IPS DF 19.7 (cell line): ENCODE measurements around the gene SNRK.

Experiments
- DNase-seq: peaks from one replicate; pipeline ENCODE4 v3.0.0-alpha.2; 2013; ENCODE audit warnings: low read depth, low spot score

Gene SNRK

DNA sequence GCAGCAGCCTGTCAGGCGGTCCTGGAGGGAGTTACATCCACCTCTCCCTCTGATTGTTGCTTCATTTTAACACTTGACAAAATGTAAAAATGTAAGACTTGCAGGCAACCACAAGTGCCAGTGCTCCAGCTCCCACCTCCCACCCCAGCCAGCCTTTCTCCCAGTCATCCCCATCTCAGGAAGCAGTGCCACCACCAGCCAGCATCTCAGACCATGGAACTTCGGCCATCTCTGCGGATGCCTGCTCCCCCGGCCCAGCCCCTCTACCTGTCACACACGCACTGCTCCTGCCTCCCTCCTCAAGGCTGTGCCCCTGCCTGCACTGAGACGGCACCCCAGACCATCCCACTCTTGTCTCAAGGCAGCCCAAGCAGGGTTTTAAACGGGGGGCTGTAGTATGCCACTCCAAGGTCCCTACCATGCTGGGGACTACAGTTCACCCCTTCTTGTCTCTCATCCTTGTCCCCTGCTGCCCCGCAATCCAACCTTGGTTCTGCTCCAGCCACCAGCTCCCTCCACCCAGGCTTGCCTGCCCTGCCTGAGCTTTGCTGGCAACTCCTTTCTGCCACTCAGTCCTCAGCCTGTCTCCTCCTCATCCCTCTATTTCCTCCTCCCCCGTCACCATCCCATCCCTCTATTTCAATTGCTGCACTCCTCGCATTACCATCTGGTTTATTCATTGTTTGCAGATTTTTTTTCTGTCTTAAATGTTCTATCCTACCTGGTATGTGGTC lies 85.8 kb downstream of the SNRK start:
- DNase-seq: no peak

DNA sequence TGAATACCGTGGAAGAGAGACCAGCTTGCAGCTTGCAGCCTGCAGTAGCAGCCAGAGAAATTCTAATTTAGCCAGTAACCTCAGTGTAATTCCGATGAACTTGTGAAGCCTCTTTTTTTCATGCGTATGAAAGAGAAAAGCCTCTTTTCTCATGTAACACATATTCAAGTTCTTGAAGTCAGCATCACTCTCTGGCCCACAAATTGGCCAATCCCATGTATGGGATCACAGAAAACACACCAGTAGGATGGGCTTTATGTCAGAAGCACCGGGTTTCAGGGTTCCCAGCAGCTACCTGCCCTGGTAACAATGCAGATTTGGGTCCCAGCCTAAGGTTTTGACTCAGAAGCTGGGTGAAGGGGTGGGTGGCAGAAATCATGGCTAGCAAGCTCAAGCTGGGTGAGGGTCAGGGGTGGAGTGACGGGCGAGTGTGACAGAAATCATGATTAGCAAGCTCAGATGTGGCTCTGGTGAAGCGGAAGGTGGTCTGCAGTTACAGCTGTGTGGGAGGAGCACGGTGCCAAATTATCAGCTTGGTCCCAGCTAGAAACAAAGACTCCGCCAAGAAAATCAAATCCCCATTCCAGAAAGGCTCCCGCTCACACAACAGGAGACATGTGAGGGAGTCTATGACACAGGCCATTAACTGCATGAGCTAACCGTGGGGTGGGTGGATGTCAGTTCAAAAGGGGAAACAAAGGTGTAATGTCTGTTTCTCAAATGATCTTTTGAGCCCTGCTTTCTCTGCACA lies 86.6 kb downstream of the SNRK start:
- no peak for DNase-seq

GRCh38 chr3:43373560-43373928 lies 87.2 kb downstream of the SNRK start:
- no peak for DNase-seq

DNA sequence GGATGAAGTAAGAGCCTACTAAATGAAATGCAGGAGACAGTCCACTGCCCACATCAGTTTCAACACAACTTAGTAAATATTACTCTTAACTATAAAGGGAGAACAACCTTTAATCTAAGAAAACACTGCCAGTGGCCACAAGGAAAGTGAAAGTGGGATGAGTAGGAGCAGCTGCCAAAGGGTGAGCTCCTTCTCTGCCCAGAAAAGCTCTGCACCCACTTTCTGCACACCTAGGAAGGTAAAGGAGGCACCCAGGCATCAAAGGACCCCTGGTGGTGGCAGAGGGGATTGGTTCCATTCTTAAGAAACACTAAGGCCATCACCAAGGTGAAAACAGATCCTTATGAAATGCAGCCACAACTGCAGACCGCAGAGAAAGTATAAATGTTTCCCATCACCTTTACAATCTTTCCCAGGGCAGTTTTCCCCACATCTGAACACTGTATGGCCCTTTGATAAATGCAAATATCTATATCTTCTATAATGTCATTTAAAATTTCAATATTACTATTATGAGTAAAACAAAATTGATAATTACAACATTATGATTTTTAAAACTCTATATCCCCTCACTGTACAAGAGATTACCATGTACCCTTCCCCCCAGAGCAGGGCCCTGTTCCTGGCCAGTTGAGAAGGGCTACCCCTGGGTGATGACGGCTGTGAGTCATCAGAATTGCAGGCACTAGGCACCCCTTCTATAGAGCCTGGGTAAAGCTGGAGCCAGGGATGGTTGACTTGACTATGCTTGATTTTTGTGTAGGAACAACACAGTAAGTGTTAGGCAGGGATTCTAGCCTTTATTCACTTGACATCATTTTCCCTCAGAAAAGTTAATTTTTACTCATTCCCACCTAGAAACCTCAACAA lies 92.0 kb downstream of the SNRK start:
- DNase-seq: no peak

DNA sequence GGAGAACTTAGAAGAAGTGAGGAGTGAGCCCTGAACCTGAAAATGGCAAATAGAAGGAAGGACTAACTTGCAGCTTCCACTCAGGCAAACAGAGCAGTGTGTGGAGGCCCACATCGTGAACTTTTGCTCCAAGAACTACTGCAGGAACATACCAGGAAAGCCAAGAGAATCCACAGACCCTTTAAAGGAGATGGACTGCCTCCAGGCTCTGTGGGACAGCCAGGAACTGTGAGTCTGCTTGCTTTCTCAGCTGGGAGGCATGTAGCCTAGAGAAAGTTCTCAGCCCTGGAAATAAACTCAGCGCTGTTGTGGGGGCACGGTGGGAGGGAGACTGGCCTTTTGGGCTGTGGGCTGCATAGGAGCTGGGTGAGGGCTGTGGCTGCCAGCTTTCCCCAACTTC lies 93.0 kb downstream of the SNRK start:
- no peak for DNase-seq

GRCh38 chr3:43388175-43388574 lies 101.8 kb downstream of the SNRK start:
- DNase-seq: no peak

GRCh38 chr3:43388915-43389314 lies 102.6 kb downstream of the SNRK start:
- no peak for DNase-seq

GRCh38 chr3:43389388-43390254 lies 103.3 kb downstream of the SNRK start:
- DNase-seq: no peak

- DNase-seq: no peak
Observed at GRCh38 chr3:43390255-43390588, 103.9 kb downstream of the SNRK start.

GRCh38 chr3:43391621-43392020 lies 105.3 kb downstream of the SNRK start:
- DNase-seq: no peak

GRCh38 chr3:43394041-43394554 lies 107.8 kb downstream of the SNRK start:
- DNase-seq: no peak

- DNase-seq: no peak
Observed at GRCh38 chr3:43399034-43399433, 112.7 kb downstream of the SNRK start.

DNA sequence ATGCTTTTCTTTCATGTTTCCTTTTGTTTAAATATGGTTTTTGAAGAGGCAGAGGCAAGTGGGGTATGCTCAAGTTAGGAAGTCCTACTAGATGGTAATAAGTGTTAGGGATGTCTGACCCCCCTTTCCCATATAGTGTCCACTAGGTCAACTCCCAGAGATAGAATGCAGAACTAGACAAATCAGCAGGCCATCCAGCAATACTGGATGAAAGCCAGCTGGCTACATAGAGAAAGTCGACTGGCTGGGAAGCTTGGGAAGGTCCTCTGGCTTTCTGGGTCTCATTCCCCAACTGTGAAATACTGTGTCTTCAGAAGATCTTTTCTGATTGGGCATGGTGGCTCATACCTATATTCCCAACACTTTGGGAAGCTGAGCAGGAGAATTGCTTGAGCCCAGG lies 113.8 kb downstream of the SNRK start:
- no peak for DNase-seq
